Measurements from ENCODE around the gene C1orf94.

C1orf94 gene

DNA sequence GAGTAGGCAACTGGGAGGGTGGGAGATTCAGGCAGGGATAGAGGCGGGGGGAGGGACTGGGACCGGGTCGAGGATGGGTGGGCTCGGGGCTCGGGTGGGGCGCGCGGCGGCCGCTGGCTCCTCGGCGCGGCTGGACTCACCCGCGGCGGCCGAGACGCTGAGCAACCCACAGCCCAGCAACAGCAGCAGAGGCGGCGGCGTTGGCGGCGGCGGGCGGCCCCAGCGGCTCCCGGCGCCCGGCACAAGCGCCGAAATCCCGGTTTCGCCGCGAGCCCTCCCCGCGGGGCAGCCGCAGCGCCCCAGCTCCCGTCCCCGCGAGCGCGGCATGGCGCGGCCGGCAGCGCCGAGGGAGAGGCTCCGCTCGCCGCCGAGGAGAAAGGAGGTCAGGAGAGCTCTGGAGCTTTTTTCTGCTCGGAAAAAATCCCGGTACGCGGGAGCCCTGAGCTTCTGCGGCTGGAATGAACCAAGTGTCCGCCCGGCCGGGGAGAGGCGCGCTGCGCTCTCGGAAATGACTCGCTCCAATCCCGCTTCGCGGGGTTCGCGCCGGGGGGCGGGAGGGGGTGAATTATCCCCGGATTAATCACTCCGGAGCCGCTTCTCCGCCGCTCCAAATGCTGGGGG lies 11.8 kb upstream of the C1orf94 start, which contains the start of gene CSMD2:
Gene CSMD2, minus strand, starts transcription at position 460 of the 621 bp plus-strand sequence. Its CDS starts 133 bp downstream, at position 327.
- WGBS, result 1% methylated on average over 45 of the region's 78 CpGs
- Histone ChIP-seq H3K4ac (ENCODE audit: low read depth in 1 of 2, low read length in 2 of 2) (no peak within 1 kb of the TSS), H3K4me3 (ENCODE audit: insufficient read depth in 1 of 2, low read depth in 1 of 2, low read length in 2 of 2) (peak within 1 kb of the TSS; percentile 42 to 89), H3K4me1 (ENCODE audit: control insufficient read depth, insufficient read depth, low read depth, low read length) (peaks cover 29% of the 10 kb centered on the region), H4K91ac (ENCODE audit: low read length) (no peak within 1 kb of the TSS), H2BK15ac (ENCODE audit: low read depth, poor library complexity, severe bottlenecking) (no peak within 1 kb of the TSS), H3K36me3 (ENCODE audit: control insufficient read depth in 1 of 2, insufficient read depth in 2 of 2, low read depth in 1 of 2, low read length in 2 of 2) (no peaks in the 10 kb centered on the region), H3K18ac (ENCODE audit: low read depth in 1 of 2, low read length in 2 of 2) (no peak within 1 kb of the TSS), H2AFZ (ENCODE audit: low read depth, low read length) (no peak within 1 kb of the TSS), H3K9ac (ENCODE audit: low read length) (peak within 1 kb of the TSS; percentile 78), H3K23ac (ENCODE audit: low read length in 2 of 2) (peak within 1 kb of the TSS in 1 of 2 experiments; percentile 59), H2BK120ac (ENCODE audit: low read depth, low read length) (no peak within 1 kb of the TSS), H2BK5ac (ENCODE audit: low read depth, low read length, poor library complexity, severe bottlenecking) (no peak within 1 kb of the TSS), H2BK12ac (ENCODE audit: low read length in 2 of 2) (no peak within 1 kb of the TSS), H3K27me3 (ENCODE audit: control insufficient read depth in 1 of 2, insufficient read depth in 1 of 2, low read length in 2 of 2) (peaks cover 13 to 71% of the 10 kb centered on the region in 2 experiments), H3K79me1 (replicated peaks; ENCODE audit: low read length, poor library complexity, severe bottlenecking) (no peaks in the 10 kb centered on the region), H3K14ac (ENCODE audit: low read length in 2 of 2) (no peak within 1 kb of the TSS), H4K8ac (ENCODE audit: low read length) (no peak within 1 kb of the TSS), H3K9me3 (ENCODE audit: control insufficient read depth, low read length) (no peaks in the 10 kb centered on the region), H3K27ac (ENCODE audit: low read length, poor library complexity, severe bottlenecking) (no peak within 1 kb of the TSS), H3K4me2 (ENCODE audit: low read length, poor library complexity, severe bottlenecking) (peak within 1 kb of the TSS; percentile 72), H2AK5ac (ENCODE audit: low read length, severe bottlenecking) (no peak within 1 kb of the TSS)
- DNase-seq, result peak; percentile 1

DNA sequence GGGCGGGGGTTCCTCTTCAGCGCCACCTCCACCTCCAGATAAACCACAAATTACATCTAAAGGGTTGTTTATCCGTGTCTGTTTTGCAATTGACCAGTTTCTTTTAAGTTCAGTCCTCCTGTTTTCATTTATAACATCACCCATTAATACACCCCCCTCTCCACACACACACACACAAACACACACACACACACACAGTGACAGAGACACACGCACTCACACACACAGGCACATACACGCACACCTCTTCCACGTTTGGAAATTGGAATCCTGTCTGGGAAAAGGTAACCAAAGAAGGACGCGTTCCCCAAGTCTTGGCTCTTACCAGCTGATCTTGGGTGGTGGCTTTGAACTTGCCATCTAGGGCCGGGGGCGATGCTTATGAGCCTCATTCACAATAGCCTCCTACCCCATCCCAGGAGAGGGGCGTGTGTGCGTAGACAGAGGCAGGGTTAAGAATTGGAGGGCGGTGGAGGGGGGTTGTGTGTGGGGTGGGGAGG lies 11.2 kb upstream of the C1orf94 start:
- Histone ChIP-seq H3K4me3 (ENCODE audit: insufficient read depth in 1 of 2, low read depth in 1 of 2, low read length in 2 of 2) (peak overlapping the region in 1 of 2 experiments; percentile 89), H2BK120ac (ENCODE audit: low read depth, low read length) (no peak overlapping the region), H3K18ac (ENCODE audit: low read depth in 1 of 2, low read length in 2 of 2) (no peak overlapping the region), H2BK15ac (ENCODE audit: low read depth, poor library complexity, severe bottlenecking) (no peak overlapping the region), H3K27ac (ENCODE audit: low read length, poor library complexity, severe bottlenecking) (no peak overlapping the region), H3K23ac (ENCODE audit: low read length in 2 of 2) (no peak overlapping the region), H2AFZ (ENCODE audit: low read depth, low read length) (no peak overlapping the region), H3K9ac (ENCODE audit: low read length) (peak overlapping the region; percentile 78), H4K91ac (ENCODE audit: low read length) (no peak overlapping the region), H2AK5ac (ENCODE audit: low read length, severe bottlenecking) (no peak overlapping the region), H2BK12ac (ENCODE audit: low read length in 2 of 2) (no peak overlapping the region), H3K4me1 (ENCODE audit: control insufficient read depth, insufficient read depth, low read depth, low read length) (peaks cover 29% of the 10 kb centered on the region), H3K79me1 (replicated peaks; ENCODE audit: low read length, poor library complexity, severe bottlenecking) (no peaks in the 10 kb centered on the region), H3K36me3 (ENCODE audit: control insufficient read depth in 1 of 2, insufficient read depth in 2 of 2, low read depth in 1 of 2, low read length in 2 of 2) (no peaks in the 10 kb centered on the region), H3K4ac (ENCODE audit: low read depth in 1 of 2, low read length in 2 of 2) (no peak overlapping the region), H3K27me3 (ENCODE audit: control insufficient read depth in 1 of 2, insufficient read depth in 1 of 2, low read length in 2 of 2) (peaks cover 19 to 71% of the 10 kb centered on the region in 2 experiments), H3K9me3 (ENCODE audit: control insufficient read depth, low read length) (no peaks in the 10 kb centered on the region), H3K14ac (ENCODE audit: low read length in 2 of 2) (no peak overlapping the region), H2BK5ac (ENCODE audit: low read depth, low read length, poor library complexity, severe bottlenecking) (no peak overlapping the region), H4K8ac (ENCODE audit: low read length) (no peak overlapping the region), H3K4me2 (ENCODE audit: low read length, poor library complexity, severe bottlenecking) (peak overlapping the region; percentile 72)
- DNase-seq, result no peak
- 2% methylated on average over 7 of the region's 13 CpGs for WGBS

DNA sequence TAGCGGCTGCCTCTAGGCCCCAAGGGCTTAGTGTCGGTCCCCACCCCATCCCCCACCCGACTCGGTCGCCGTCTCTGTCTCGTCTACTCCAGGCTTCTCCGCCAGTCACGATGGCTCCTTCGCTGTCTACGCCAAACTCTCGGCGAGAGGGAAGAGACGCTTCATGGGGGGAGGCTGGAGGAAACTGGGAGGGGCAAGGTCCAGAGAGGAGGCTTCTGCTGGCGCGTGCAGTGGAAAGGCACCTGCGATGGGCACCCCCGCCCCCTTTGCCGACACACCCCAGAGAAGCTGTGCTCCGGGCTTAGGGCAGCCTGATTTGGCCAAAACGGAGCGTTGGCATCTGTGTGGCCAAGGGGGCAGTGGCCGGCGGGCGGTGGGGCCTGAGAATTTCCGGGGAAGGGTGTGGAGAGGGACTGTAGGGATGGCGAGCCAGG lies 10.5 kb upstream of the C1orf94 start:
- Histone ChIP-seq H3K9me3 (ENCODE audit: control insufficient read depth, low read length) (no peaks in the 10 kb centered on the region), H3K36me3 (ENCODE audit: control insufficient read depth in 1 of 2, insufficient read depth in 2 of 2, low read depth in 1 of 2, low read length in 2 of 2) (no peaks in the 10 kb centered on the region), H2BK15ac (ENCODE audit: low read depth, poor library complexity, severe bottlenecking) (no peak overlapping the region), H3K9ac (ENCODE audit: low read length) (peak overlapping the region; percentile 54), H3K4me3 (ENCODE audit: insufficient read depth in 1 of 2, low read depth in 1 of 2, low read length in 2 of 2) (peak overlapping the region; percentile 37 to 89), H3K23ac (ENCODE audit: low read length in 2 of 2) (no peak overlapping the region), H3K27me3 (ENCODE audit: control insufficient read depth in 1 of 2, insufficient read depth in 1 of 2, low read length in 2 of 2) (peaks cover 26 to 68% of the 10 kb centered on the region in 2 experiments), H4K8ac (ENCODE audit: low read length) (no peak overlapping the region), H2BK12ac (ENCODE audit: low read length in 2 of 2) (no peak overlapping the region), H3K18ac (ENCODE audit: low read depth in 1 of 2, low read length in 2 of 2) (no peak overlapping the region), H3K4me1 (ENCODE audit: control insufficient read depth, insufficient read depth, low read depth, low read length) (peaks cover 29% of the 10 kb centered on the region), H4K91ac (ENCODE audit: low read length) (no peak overlapping the region), H3K4me2 (ENCODE audit: low read length, poor library complexity, severe bottlenecking) (no peak overlapping the region), H3K14ac (ENCODE audit: low read length in 2 of 2) (no peak overlapping the region), H3K27ac (ENCODE audit: low read length, poor library complexity, severe bottlenecking) (no peak overlapping the region), H3K4ac (ENCODE audit: low read depth in 1 of 2, low read length in 2 of 2) (no peak overlapping the region), H2AK5ac (ENCODE audit: low read length, severe bottlenecking) (no peak overlapping the region), H2BK120ac (ENCODE audit: low read depth, low read length) (no peak overlapping the region), H2AFZ (ENCODE audit: low read depth, low read length) (no peak overlapping the region), H2BK5ac (ENCODE audit: low read depth, low read length, poor library complexity, severe bottlenecking) (no peak overlapping the region), H3K79me1 (replicated peaks; ENCODE audit: low read length, poor library complexity, severe bottlenecking) (no peaks in the 10 kb centered on the region)
- no peak for DNase-seq
- 4% methylated on average over 21 of the region's 27 CpGs for WGBS

DNA sequence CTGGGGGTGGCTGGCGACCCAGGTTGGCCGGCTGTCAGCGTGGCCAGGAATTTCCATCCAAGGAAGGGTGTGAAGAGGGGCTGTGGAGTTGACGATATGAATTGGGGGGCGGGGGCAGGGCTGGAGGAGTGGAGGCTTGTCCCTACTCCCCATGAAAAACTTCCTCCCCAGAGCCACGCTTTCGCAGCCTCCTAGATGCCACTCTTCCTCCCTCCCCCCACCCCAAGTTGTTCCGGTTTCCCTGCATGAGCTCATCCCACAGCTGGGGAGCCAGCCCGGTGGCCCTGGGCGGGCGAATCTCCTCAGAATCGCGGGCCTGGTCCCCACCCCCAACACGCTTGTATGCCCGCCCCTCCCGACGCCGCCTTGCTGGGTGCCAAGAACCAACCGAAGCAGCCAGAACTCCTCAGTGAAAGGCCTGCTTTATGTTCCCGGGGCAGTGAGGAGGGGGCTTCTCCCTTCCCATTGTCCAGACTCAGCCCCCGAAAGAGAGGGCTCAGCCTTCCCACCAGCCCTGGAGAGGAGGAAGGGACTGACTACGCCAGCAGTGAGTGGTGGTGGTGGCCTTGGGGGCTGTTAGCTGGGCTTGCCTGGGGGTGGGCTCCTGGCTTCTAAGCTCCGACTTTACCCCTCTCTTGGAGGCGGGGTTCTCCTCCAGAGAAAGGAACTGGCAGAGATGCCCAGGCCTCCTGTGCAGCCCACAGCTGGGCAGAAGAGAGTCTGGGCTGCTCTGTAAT lies 9.9 kb upstream of the C1orf94 start:
- Histone ChIP-seq H4K91ac (ENCODE audit: low read length) (no peak overlapping the region), H2BK120ac (ENCODE audit: low read depth, low read length) (no peak overlapping the region), H4K8ac (ENCODE audit: low read length) (no peak overlapping the region), H3K9me3 (ENCODE audit: control insufficient read depth, low read length) (no peaks in the 10 kb centered on the region), H2BK12ac (ENCODE audit: low read length in 2 of 2) (no peak overlapping the region), H3K79me1 (replicated peaks; ENCODE audit: low read length, poor library complexity, severe bottlenecking) (no peaks in the 10 kb centered on the region), H3K4me1 (ENCODE audit: control insufficient read depth, insufficient read depth, low read depth, low read length) (peaks cover 29% of the 10 kb centered on the region), H3K27ac (ENCODE audit: low read length, poor library complexity, severe bottlenecking) (no peak overlapping the region), H3K4me3 (ENCODE audit: insufficient read depth in 1 of 2, low read depth in 1 of 2, low read length in 2 of 2) (peak overlapping the region in 1 of 2 experiments; percentile 89), H3K4me2 (ENCODE audit: low read length, poor library complexity, severe bottlenecking) (no peak overlapping the region), H3K27me3 (ENCODE audit: control insufficient read depth in 1 of 2, insufficient read depth in 1 of 2, low read length in 2 of 2) (peaks cover 31 to 62% of the 10 kb centered on the region in 2 experiments), H2BK15ac (ENCODE audit: low read depth, poor library complexity, severe bottlenecking) (no peak overlapping the region), H3K23ac (ENCODE audit: low read length in 2 of 2) (no peak overlapping the region), H3K18ac (ENCODE audit: low read depth in 1 of 2, low read length in 2 of 2) (no peak overlapping the region), H3K14ac (ENCODE audit: low read length in 2 of 2) (no peak overlapping the region), H2BK5ac (ENCODE audit: low read depth, low read length, poor library complexity, severe bottlenecking) (no peak overlapping the region), H2AFZ (ENCODE audit: low read depth, low read length) (no peak overlapping the region), H3K36me3 (ENCODE audit: control insufficient read depth in 1 of 2, insufficient read depth in 2 of 2, low read depth in 1 of 2, low read length in 2 of 2) (no peaks in the 10 kb centered on the region), H3K4ac (ENCODE audit: low read depth in 1 of 2, low read length in 2 of 2) (no peak overlapping the region), H2AK5ac (ENCODE audit: low read length, severe bottlenecking) (no peak overlapping the region), H3K9ac (ENCODE audit: low read length) (peak overlapping the region; percentile 54)
- no peak for DNase-seq
- WGBS, result 11% methylated on average over 5 of the region's 24 CpGs

All from mesenchymal stem cell (in vitro differentiated cells and primary cell).